Left ventricle myocardium superior (tissue), 1 donor: Measurements from ENCODE around the gene VSIG8. TPM values are rescaled to one million over a fixed set of nuclear protein-coding genes. Genes with fewer than 3 reads are reported as not detected.

Experiments used
- ATAC-seq: fragments of 200-7000 bp; cut with Tn5 transposase; one replicate; pipeline ENCODE4 v1.9.1; 2020; ENCODE audit warnings: mild to moderate bottlenecking, moderate library complexity
- DNase-seq: peaks from one replicate; pipeline ENCODE4 v3.0.0-alpha.2; 2020
- intact Hi-C: fragments of 100-400 bp; cut with micrococcal nuclease; formaldehyde crosslinking; loops from one replicate; pipeline ENCODE4 v1.11.0; 2022
- total RNA-seq: library from RNA; stranded (reverse); fragmentation: NEBNext Ultra II Directional; extraction: Animal tissue kit (Norgen Biotek cat#: 25700); gene quantifications from one replicate; pipeline ENCODE4 v1.2.1, GENCODE V29; 2021
- donor health status: DM: no; HTN: yes; CAD: no; lungs with severe emphysema.

Gene VSIG8
- total RNA-seq, 1 donor from 2014 or later = not detected

- intact Hi-C loops = loop anchor here (5.0 kb wide), 1 partner anchor 93 kb away; no protein-coding TSS in a partner anchor
- ATAC-seq = peak; percentile 92
- DNase-seq = no peak
Observed at GRCh38 chr1:159889821-159890252, 27.4 kb upstream of the VSIG8 start.

- DNase-seq (no peak), ATAC-seq (no peak)
- intact Hi-C loops = no loop called here
Observed at GRCh38 chr1:159889202-159889601, 26.7 kb upstream of the VSIG8 start.

- no peak for ATAC-seq
- intact Hi-C loops = no loop called here
- DNase-seq = no peak
Observed at GRCh38 chr1:159884296-159884695, 21.8 kb upstream of the VSIG8 start.

- DNase-seq (no peak), ATAC-seq (no peak)
- intact Hi-C loops = no loop called here
Observed at GRCh38 chr1:159883134-159883533, 20.7 kb upstream of the VSIG8 start.

GRCh38 chr1:159882527-159882862, 20.0 kb upstream of the VSIG8 start:
- intact Hi-C loops = no loop called here
- ATAC-seq = no peak
- no peak for DNase-seq

- DNase-seq (peak; percentile 71), ATAC-seq (no peak)
- intact Hi-C loops = no loop called here
Observed at GRCh38 chr1:159881622-159882526, 19.4 kb upstream of the VSIG8 start.

GRCh38 chr1:159880430-159880829, 18.0 kb upstream of the VSIG8 start:
- DNase-seq (no peak), ATAC-seq (no peak)
- intact Hi-C loops = no loop called here

- DNase-seq (no peak), ATAC-seq (no peak)
- intact Hi-C loops = no loop called here
Observed at GRCh38 chr1:159879977-159880376, 17.5 kb upstream of the VSIG8 start.

- ATAC-seq (no peak), DNase-seq (no peak)
- intact Hi-C loops = no loop called here
Observed at GRCh38 chr1:159879136-159879535, 16.7 kb upstream of the VSIG8 start.

- no peak for DNase-seq
- no peak for ATAC-seq
- intact Hi-C loops = no loop called here
Observed at GRCh38 chr1:159877695-159878444, 15.4 kb upstream of the VSIG8 start.

- intact Hi-C loops = no loop called here
- ATAC-seq = no peak
- DNase-seq = no peak
Observed at GRCh38 chr1:159873530-159874143, 11.2 kb upstream of the VSIG8 start.

GRCh38 chr1:159872891-159873290, 10.4 kb upstream of the VSIG8 start:
- intact Hi-C loops = no loop called here
- DNase-seq (no peak), ATAC-seq (no peak)

- ATAC-seq (no peak), DNase-seq (no peak)
- intact Hi-C loops = no loop called here
Observed at GRCh38 chr1:159870704-159871103, 8.2 kb upstream of the VSIG8 start.

GRCh38 chr1:159869607-159870006, 7.2 kb upstream of the VSIG8 start:
- no peak for ATAC-seq
- intact Hi-C loops = no loop called here
- no peak for DNase-seq

- DNase-seq (no peak), ATAC-seq (no peak)
- intact Hi-C loops = no loop called here
Observed at GRCh38 chr1:159869173-159869572, 6.7 kb upstream of the VSIG8 start.

GRCh38 chr1:159868766-159869165, 6.3 kb upstream of the VSIG8 start:
- DNase-seq (no peak), ATAC-seq (no peak)
- intact Hi-C loops = no loop called here

- ATAC-seq = peak; percentile 89
- intact Hi-C loops = no loop called here
- DNase-seq = peak; percentile 53
Observed at GRCh38 chr1:159867664-159868026, 5.2 kb upstream of the VSIG8 start.

GRCh38 chr1:159866905-159867663, 4.6 kb upstream of the VSIG8 start:
- intact Hi-C loops = no loop called here
- ATAC-seq (no peak), DNase-seq (no peak)

GRCh38 chr1:159866066-159866465, 3.6 kb upstream of the VSIG8 start:
- intact Hi-C loops = no loop called here
- no peak for DNase-seq
- no peak for ATAC-seq
